Neural cell (in vitro differentiated cells): ENCODE data around the gene IDH1. TPM values are rescaled to one million over a fixed set of nuclear protein-coding genes. Genes with fewer than 3 reads are reported as not detected.

Experiments used
- H2AFZ ChIP-seq: fragments of 200-600, 300-800 bp; sonication (generic), shearing (Covaris generic); 2 replicates; pipeline ENCODE4 v1.6.0; 2014; ENCODE audit warnings: low read depth, mild to moderate bottlenecking, antibody characterized with exemption, low read length, moderate library complexity
- H3F3A ChIP-seq: fragments of 200-600 bp; shearing (Covaris generic); 2 replicates; pipeline ENCODE4 v1.6.1; 2016; ENCODE audit warnings: mild to moderate bottlenecking, moderate library complexity, mixed read lengths, antibody characterized with exemption, low read length; ENCODE audit not compliant: insufficient read depth, poor library complexity, severe bottlenecking
- H3K27ac ChIP-seq: fragments of 200-600, 300-800 bp; sonication (generic), shearing (Covaris generic); 2 replicates; pipeline ENCODE4 v1.5.1; 2014; ENCODE audit warnings: mild to moderate bottlenecking, low read length, moderate library complexity
- H3K27me3 ChIP-seq: fragments of 300-800, 200-600 bp; sonication (generic), shearing (Covaris generic); 2 replicates; pipeline ENCODE4 v1.6.0; 2014; ENCODE audit warnings: mild to moderate bottlenecking, low read depth, low read length, moderate library complexity; ENCODE audit not compliant: insufficient read depth
- H3K36me3 ChIP-seq: fragments of 300-800, 200-600 bp; sonication (generic), shearing (Covaris generic); 2 replicates; pipeline ENCODE4 v1.5.1; 2014; ENCODE audit warnings: mild to moderate bottlenecking, antibody characterized with exemption, low read length, moderate library complexity; ENCODE audit not compliant: insufficient read depth
- H3K4me2 ChIP-seq: fragments of 300-800, 200-600 bp; sonication (generic), shearing (Covaris generic); 2 replicates; pipeline ENCODE4 v1.6.0; 2014; ENCODE audit warnings: mild to moderate bottlenecking, low read length
- H3K4me3 ChIP-seq: fragments of 300-800, 200-600 bp; sonication (generic), shearing (Covaris generic); 2 replicates; pipeline ENCODE4 v1.5.1; 2014; ENCODE audit warnings: mild to moderate bottlenecking, low read length, moderate library complexity
- H3K79me2 ChIP-seq: fragments of 200-600 bp; shearing (Covaris generic); replicated peaks from 2 replicates; pipeline ENCODE4 v1.6.0; 2014; ENCODE audit warnings: mild to moderate bottlenecking, low read length, moderate library complexity; ENCODE audit not compliant: insufficient read depth
- H3K9ac ChIP-seq: fragments of 300-800, 200-600 bp; sonication (generic), shearing (Covaris generic); 2 replicates; pipeline ENCODE4 v1.6.1; 2016; ENCODE audit warnings: mild to moderate bottlenecking, low read length, mixed read lengths
- H3K9me2 ChIP-seq: fragments of 200-600 bp; shearing (Covaris generic); 2 replicates; pipeline ENCODE4 v1.6.1; 2016; ENCODE audit warnings: mild to moderate bottlenecking, low read length, mixed read lengths; ENCODE audit not compliant: insufficient read depth
- H3K9me3 ChIP-seq: fragments of 200-600, 300-800 bp; sonication (generic), shearing (Covaris generic); 2 replicates; pipeline ENCODE4 v1.6.1; 2016; ENCODE audit warnings: mild to moderate bottlenecking, mixed run types, low read length, moderate library complexity, mixed read lengths
- H4K20me1 ChIP-seq: fragments of 200-600 bp; shearing (Covaris generic); 2 replicates; pipeline ENCODE4 v1.6.1; 2016; ENCODE audit warnings: mild to moderate bottlenecking, mixed run types; ENCODE audit not compliant: insufficient read depth
- CTCF ChIP-seq: fragments of 450-650 bp; IDR thresholded peaks from 2 replicates; pipeline ENCODE4 v1.5.1; 2014; ENCODE audit warnings: antibody characterized with exemption, mild to moderate bottlenecking, moderate library complexity; ENCODE audit not compliant: poor library complexity, severe bottlenecking
- EP300 ChIP-seq: fragments of 450-650 bp; conservative IDR thresholded peaks from 2 replicates; pipeline ENCODE4 v1.6.1; 2014; ENCODE audit warnings: antibody characterized with exemption, mild to moderate bottlenecking, moderate library complexity; ENCODE audit not compliant: poor library complexity, severe bottlenecking
- EZH2 ChIP-seq: fragments of 200-600, 300-800 bp; shearing (Covaris generic), sonication (generic); IDR thresholded peaks from 2 replicates; pipeline ENCODE4 v1.6.1; 2014; ENCODE audit warnings: antibody characterized with exemption, low read length, borderline replicate concordance, mild to moderate bottlenecking; ENCODE audit not compliant: insufficient read depth, poor library complexity, severe bottlenecking
- MXI1 ChIP-seq: fragments of 450-650 bp; conservative IDR thresholded peaks from 2 replicates; pipeline ENCODE4 v1.6.1; 2014; ENCODE audit warnings: antibody characterized with exemption, mild to moderate bottlenecking; ENCODE audit not compliant: poor library complexity, severe bottlenecking
- POLR2AphosphoS5 ChIP-seq: IDR thresholded peaks from 2 replicates; pipeline ENCODE4 v1.6.1; 2012
- RAD21 ChIP-seq: fragments of 450-650 bp; conservative IDR thresholded peaks from 2 replicates; pipeline ENCODE4 v1.6.1; 2014; ENCODE audit warnings: antibody characterized with exemption, mild to moderate bottlenecking, moderate library complexity
- REST ChIP-seq: IDR thresholded peaks from 2 replicates; pipeline ENCODE4 v1.6.1; 2012; ENCODE audit warnings: borderline replicate concordance
- SMC3 ChIP-seq: fragments of 450-650 bp; conservative IDR thresholded peaks from 2 replicates; pipeline ENCODE4 v1.6.1; 2014; ENCODE audit warnings: antibody characterized with exemption, mild to moderate bottlenecking, moderate library complexity; ENCODE audit not compliant: poor library complexity
- TAF1 ChIP-seq: IDR thresholded peaks from 2 replicates; pipeline ENCODE4 v1.6.1; 2012; ENCODE audit warnings: low read depth
- polyA minus RNA-seq: library from RNA; depleted of rRNA, polyadenylated mRNA; stranded (reverse); fragments of >200 nt; gene quantifications from 2 replicates; pipeline ENCODE4 v1.2.3, GENCODE V29; 2014
- polyA plus RNA-seq: library from polyadenylated mRNA; depleted of rRNA; stranded (reverse); fragments of >200 nt; gene quantifications from 2 replicates; pipeline ENCODE4 v1.2.3, GENCODE V29; 2014

Gene IDH1
- 316 and 354 TPM in 2 replicates for polyA plus RNA-seq
- polyA minus RNA-seq: 336 and 342 TPM in 2 replicates

GRCh38 chr2:208254871-208255556 lies at the start of gene IDH1:
Gene IDH1 (minus strand): TSS chr2:208255071. CDS start chr2:208251551, 3,520 bp downstream.
- Histone ChIP-seq H3K79me2 (peaks cover 35% of the 10 kb centered on the region), H3K4me3 (peak within 1 kb of the TSS; percentile 91), H3K9ac (peak within 1 kb of the TSS; percentile 92), H3K27ac (peak within 1 kb of the TSS; percentile 94), H3K27me3 (no peaks in the 10 kb centered on the region), H3K9me3 (no peaks in the 10 kb centered on the region), H3K9me2 (no peaks in the 10 kb centered on the region), H3K4me2 (peak within 1 kb of the TSS; percentile 97), H4K20me1 (no peaks in the 10 kb centered on the region), H3F3A (peaks cover 5% of the 10 kb centered on the region), H2AFZ (peak within 1 kb of the TSS; percentile 96), H3K36me3 (no peaks in the 10 kb centered on the region)
- peak; percentile 90 for TF ChIP-seq POLR2AphosphoS5
- peak; percentile 41 for TF ChIP-seq EP300
- TF ChIP-seq EZH2: no peak
- peak; percentile 90 for TF ChIP-seq TAF1
- TF ChIP-seq RAD21: peak; percentile 73
- TF ChIP-seq REST: peak; percentile 96
- peak; percentile 74 for TF ChIP-seq SMC3
- TF ChIP-seq CTCF: peak; percentile 86
- no peak for TF ChIP-seq MXI1

GRCh38 chr2:208304157-208304556 lies 49.3 kb upstream of the IDH1 start:
- Histone ChIP-seq H4K20me1 (no peaks in the 10 kb centered on the region), H3K36me3 (peaks cover 3% of the 10 kb centered on the region), H3K27me3 (no peaks in the 10 kb centered on the region), H3K79me2 (no peaks in the 10 kb centered on the region), H3K4me2 (no peak overlapping the region), H3K4me3 (no peak overlapping the region), H3K9me3 (no peaks in the 10 kb centered on the region), H3F3A (no peaks in the 10 kb centered on the region), H3K9ac (no peak overlapping the region), H3K9me2 (no peaks in the 10 kb centered on the region), H3K27ac (no peak overlapping the region), H2AFZ (no peak overlapping the region)
- no peak for TF ChIP-seq EP300
- TF ChIP-seq REST: no peak
- TF ChIP-seq TAF1: no peak
- TF ChIP-seq RAD21: no peak
- TF ChIP-seq POLR2AphosphoS5: no peak
- TF ChIP-seq CTCF: no peak
- no peak for TF ChIP-seq SMC3
- TF ChIP-seq MXI1: no peak
- no peak for TF ChIP-seq EZH2
